Rectal smooth muscle tissue (tissue), 1 donor: Measurements from ENCODE around the gene IFNA21.

Experiments used
- H3K27ac ChIP-seq: one replicate; pipeline ENCODE4 v1.7.0; 2013; ENCODE audit warnings: low read depth, low read length, inconsistent platforms
- H3K27me3 ChIP-seq: one replicate; pipeline ENCODE4 v1.7.0; 2013; ENCODE audit warnings: low read length; ENCODE audit not compliant: control insufficient read depth, insufficient read depth
- H3K36me3 ChIP-seq: one replicate; pipeline ENCODE4 v1.7.0; 2013; ENCODE audit warnings: low read length; ENCODE audit not compliant: control insufficient read depth, insufficient read depth
- H3K4me1 ChIP-seq: one replicate; pipeline ENCODE4 v1.7.0; 2013; ENCODE audit warnings: low read length; ENCODE audit not compliant: control insufficient read depth, insufficient read depth
- H3K4me3 ChIP-seq: one replicate; pipeline ENCODE4 v1.7.0; 2013; ENCODE audit warnings: low read length
- H3K9ac ChIP-seq: one replicate; pipeline ENCODE4 v1.7.0; 2013; ENCODE audit warnings: low read length

IFNA21 gene

DNA sequence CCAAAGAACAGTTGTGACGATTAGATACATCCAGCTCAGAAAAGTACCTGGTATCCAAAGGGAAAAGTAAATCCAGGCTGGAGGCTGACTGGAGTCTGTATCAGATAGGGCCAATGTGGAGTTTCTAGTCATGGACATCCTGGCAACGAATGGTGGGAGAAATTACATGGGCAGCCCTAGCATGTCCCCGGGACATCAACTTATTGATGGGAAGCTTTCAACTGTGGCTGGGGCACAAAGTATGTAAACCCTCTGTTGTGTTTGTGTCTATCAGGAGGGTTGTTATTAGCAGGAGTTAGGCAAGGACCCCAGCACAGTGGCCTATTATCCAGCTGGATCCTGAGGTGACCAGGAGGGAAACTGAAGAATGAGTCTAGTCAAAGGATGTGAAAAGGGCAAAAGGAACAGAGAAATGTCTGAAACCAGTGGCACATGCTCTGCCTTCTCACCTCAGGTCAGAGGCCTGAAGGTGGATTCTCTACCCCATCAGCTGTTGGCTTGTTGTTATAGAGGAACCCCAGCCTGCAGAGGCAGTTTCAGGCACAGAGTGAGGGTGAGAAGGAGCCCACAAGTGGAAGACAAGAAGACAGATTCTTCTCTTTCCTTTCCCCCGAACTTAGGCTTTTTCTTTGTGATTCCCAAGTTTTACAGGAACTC is 44.7 kb downstream of the IFNA21 start:
- Histone ChIP-seq H3K36me3 (no peaks in the 10 kb centered on the region), H3K4me1 (no peaks in the 10 kb centered on the region), H3K27me3 (no peaks in the 10 kb centered on the region), H3K9ac (no peak overlapping the region), H3K27ac (no peak overlapping the region), H3K4me3 (no peak overlapping the region)

DNA sequence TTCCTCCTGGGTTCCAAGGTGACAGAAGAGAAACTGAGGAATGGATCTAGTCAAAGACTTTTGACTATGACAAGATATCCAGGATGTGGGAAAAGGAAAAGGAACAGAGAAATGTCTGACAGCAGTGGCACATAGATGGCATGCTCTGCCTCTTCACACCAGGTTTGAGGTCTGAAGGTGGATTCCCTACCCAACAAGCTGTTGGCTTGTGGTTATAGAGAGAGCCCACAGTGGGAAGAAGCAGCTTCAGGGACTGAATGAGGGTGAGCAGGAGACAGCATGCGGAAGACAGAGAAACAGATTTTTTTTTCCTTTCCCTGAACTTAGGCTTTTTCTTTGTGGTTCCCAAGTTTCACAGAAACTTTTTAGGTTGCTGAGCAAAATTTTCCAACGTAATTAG is 45.4 kb downstream of the IFNA21 start:
- Histone ChIP-seq H3K27ac (no peak overlapping the region), H3K27me3 (no peaks in the 10 kb centered on the region), H3K36me3 (no peaks in the 10 kb centered on the region), H3K9ac (no peak overlapping the region), H3K4me3 (no peak overlapping the region), H3K4me1 (no peaks in the 10 kb centered on the region)

DNA sequence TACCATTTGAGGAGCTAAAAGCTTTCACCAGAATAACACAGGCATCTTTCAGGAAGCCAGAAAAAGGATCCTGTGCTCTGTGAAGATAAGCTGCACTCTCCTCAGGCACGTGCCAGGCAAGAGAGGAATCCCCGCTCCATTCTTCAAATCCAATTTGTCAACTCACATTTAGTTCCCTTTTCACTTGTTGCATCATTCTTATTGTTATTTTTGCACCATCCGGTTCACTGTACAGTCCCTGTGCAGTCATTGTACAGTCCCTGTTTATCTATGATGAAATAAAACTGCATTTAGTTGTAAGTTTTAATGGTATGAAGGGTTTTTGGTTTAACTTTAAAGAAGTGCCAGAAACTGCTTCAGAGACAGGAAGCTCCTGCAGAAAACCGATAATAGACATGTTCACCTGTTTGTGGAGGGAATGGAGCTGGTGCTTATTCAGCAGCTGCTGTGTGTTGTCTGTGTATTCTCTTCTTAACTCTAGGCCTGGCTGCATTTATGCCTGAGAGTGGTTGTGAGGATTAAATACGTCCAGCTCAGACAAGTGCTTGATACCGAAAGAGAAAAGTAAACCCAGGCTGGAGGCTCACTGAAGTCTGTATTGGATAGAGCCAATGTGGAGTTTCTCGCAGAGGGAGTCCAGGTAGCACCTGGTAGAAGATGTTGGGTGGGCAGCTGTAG is 47.2 kb downstream of the IFNA21 start:
- H3K4me1 ChIP-seq, result no peaks in the 10 kb centered on the region
- no peak overlapping the region for H3K27ac ChIP-seq
- H3K27me3 ChIP-seq, result no peaks in the 10 kb centered on the region
- no peak overlapping the region for H3K4me3 ChIP-seq
- H3K36me3 ChIP-seq, result no peaks in the 10 kb centered on the region
- H3K9ac ChIP-seq, result no peak overlapping the region
